H9 (cell line): ENCODE results near the gene WDR17. TPM values are rescaled to one million over a fixed set of nuclear protein-coding genes. Genes with fewer than 3 reads are reported as not detected.
"Not testable (repeated sequence)": the region's sequence is repeated elsewhere in the genome, so short reads cannot be mapped to it uniquely, and the experiment has no call there.

Experiments used
- DNase-seq: peaks from one replicate; pipeline ENCODE4 v3.0.0-alpha.2; 2017
- H2AFZ ChIP-seq: one replicate; pipeline ENCODE4 v1.6.1; 2013; ENCODE audit warnings: mild to moderate bottlenecking, low read length, control low read depth, moderate library complexity
- H2AK5ac ChIP-seq: 2 replicates; pipeline ENCODE4 v1.6.1; 2013; ENCODE audit warnings: low read length, control low read depth, mixed read lengths; ENCODE audit not compliant: insufficient read length
- H2BK120ac ChIP-seq: one replicate; pipeline ENCODE4 v1.6.1; 2013; ENCODE audit warnings: low read depth, mild to moderate bottlenecking, low read length, control low read depth, inconsistent platforms; ENCODE audit not compliant: poor library complexity, severe bottlenecking
- H2BK12ac ChIP-seq: 2 replicates; pipeline ENCODE4 v1.6.1; 2013; ENCODE audit warnings: low read length, control low read depth, mixed read lengths, low read depth; ENCODE audit not compliant: insufficient read length
- H2BK15ac ChIP-seq: 2 replicates; pipeline ENCODE4 v1.6.1; 2013; ENCODE audit warnings: low read depth, low read length, control low read depth
- H2BK20ac ChIP-seq: one replicate; pipeline ENCODE4 v1.6.1; 2013; ENCODE audit warnings: low read depth, mild to moderate bottlenecking, low read length, control low read depth, inconsistent platforms; ENCODE audit not compliant: poor library complexity, severe bottlenecking
- H2BK5ac ChIP-seq: 2 replicates; pipeline ENCODE4 v1.6.1; 2013; ENCODE audit warnings: low read length, control low read depth, mixed read lengths; ENCODE audit not compliant: insufficient read length
- H3K14ac ChIP-seq: 2 replicates; pipeline ENCODE4 v1.6.1; 2013; ENCODE audit warnings: low read length, control low read depth; ENCODE audit not compliant: insufficient read depth
- H3K18ac ChIP-seq: 2 replicates; pipeline ENCODE4 v1.6.1; 2013; ENCODE audit warnings: low read depth, mild to moderate bottlenecking, mixed read lengths, low read length, control low read depth; ENCODE audit not compliant: insufficient read length
- H3K23ac ChIP-seq: 2 replicates; pipeline ENCODE4 v1.6.1; 2013; ENCODE audit warnings: low read length, control low read depth, mixed read lengths, low read depth; ENCODE audit not compliant: insufficient read length
- H3K23me2 ChIP-seq: 2 replicates; pipeline ENCODE4 v1.6.1; 2013; ENCODE audit warnings: low read depth, mild to moderate bottlenecking, mixed read lengths, low read length, control low read depth; ENCODE audit not compliant: insufficient read length, poor library complexity, severe bottlenecking
- H3K27ac ChIP-seq: 2 replicates; pipeline ENCODE4 v1.5.1; 2013; ENCODE audit warnings: low read length, control low read depth, mixed read lengths, low read depth; ENCODE audit not compliant: insufficient read length
- H3K27me3 ChIP-seq: 2 replicates; pipeline ENCODE4 v1.6.1; 2013; ENCODE audit warnings: low read length, control low read depth, inconsistent platforms; ENCODE audit not compliant: insufficient read depth
- H3K4ac ChIP-seq: 2 replicates; pipeline ENCODE4 v1.6.1; 2013; ENCODE audit warnings: low read depth, mild to moderate bottlenecking, control low read depth, inconsistent platforms, low read length, moderate library complexity
- H3K4me1 ChIP-seq: 2 replicates; pipeline ENCODE4 v1.6.1; 2013; ENCODE audit warnings: low read length, control low read depth, inconsistent platforms; ENCODE audit not compliant: insufficient read depth
- H3K4me2 ChIP-seq: 2 replicates; pipeline ENCODE4 v1.6.1; 2013; ENCODE audit warnings: low read length, control low read depth, mixed read lengths; ENCODE audit not compliant: insufficient read length, insufficient read depth
- H3K56ac ChIP-seq: 2 replicates; pipeline ENCODE4 v1.6.1; 2013; ENCODE audit warnings: low read depth, mild to moderate bottlenecking, mixed read lengths, low read length, control low read depth; ENCODE audit not compliant: insufficient read length
- H3K79me1 ChIP-seq: 2 replicates; pipeline ENCODE4 v1.6.1; 2013; ENCODE audit warnings: low read depth, mild to moderate bottlenecking, moderate library complexity, low read length, control low read depth, inconsistent platforms; ENCODE audit not compliant: insufficient read depth, poor library complexity, severe bottlenecking
- H3K79me2 ChIP-seq: 2 replicates; pipeline ENCODE4 v1.6.1; 2013; ENCODE audit warnings: low read length, control low read depth, inconsistent platforms; ENCODE audit not compliant: insufficient read depth
- H3K9ac ChIP-seq: 2 replicates; pipeline ENCODE4 v1.6.1; 2013; ENCODE audit warnings: low read length, control low read depth, mixed read lengths; ENCODE audit not compliant: insufficient read length; ENCODE audit errors: extremely low read depth
- H3K9me3 ChIP-seq: one replicate; pipeline ENCODE4 v1.6.1; 2013; ENCODE audit warnings: low read depth, low read length, inconsistent platforms; ENCODE audit not compliant: control insufficient read depth
- H3T11ph ChIP-seq: one replicate; pipeline ENCODE4 v1.6.1; 2013; ENCODE audit warnings: mild to moderate bottlenecking, low read length, control low read depth, inconsistent platforms
- H4K20me1 ChIP-seq: one replicate; pipeline ENCODE4 v1.6.1; 2013; ENCODE audit not compliant: control insufficient read depth, insufficient read length, insufficient read depth
- H4K5ac ChIP-seq: 2 replicates; pipeline ENCODE4 v1.6.1; 2013; ENCODE audit warnings: low read depth, mild to moderate bottlenecking, mixed read lengths, low read length, control low read depth; ENCODE audit not compliant: insufficient read length
- H4K8ac ChIP-seq: replicated peaks from 2 replicates; pipeline ENCODE4 v1.6.1; 2013; ENCODE audit warnings: low read length, control low read depth, mixed read lengths, low read depth; ENCODE audit not compliant: insufficient read length
- H4K91ac ChIP-seq: 2 replicates; pipeline ENCODE4 v1.6.1; 2013; ENCODE audit warnings: low read depth, mild to moderate bottlenecking, moderate library complexity, mixed read lengths, low read length, control low read depth; ENCODE audit not compliant: insufficient read length
- H3K27ac Mint-ChIP-seq, 3 experiments: 2 replicates in 2 of 3; 3 replicates in 1 of 3; pipeline ENCODE4 v1.8.0; 2020 to 2021; ENCODE audit warnings: mixed read lengths in 3 of 3, mild to moderate bottlenecking in 1 of 3, moderate library complexity in 1 of 3
- H3K27me3 Mint-ChIP-seq: 2 replicates; pipeline ENCODE4 v1.8.0; 2021; ENCODE audit warnings: low read depth, mild to moderate bottlenecking, moderate library complexity, mixed read lengths
- H3K36me3 Mint-ChIP-seq, 3 experiments: 2 replicates in 2 of 3; 3 replicates in 1 of 3; pipeline ENCODE4 v1.8.0; 2020 to 2021; ENCODE audit warnings: low read depth in 3 of 3, mixed read lengths in 3 of 3; ENCODE audit not compliant: insufficient read depth in 1 of 3
- H3K4me1 Mint-ChIP-seq, 2 experiments: 2 replicates each; pipeline ENCODE4 v1.8.0; 2020; ENCODE audit warnings: mixed read lengths in 2 of 2
- H3K4me3 Mint-ChIP-seq, 2 experiments: 2 replicates in 1 of 2; 3 replicates in 1 of 2; pipeline ENCODE4 v1.8.0; 2020 to 2021; ENCODE audit warnings: mild to moderate bottlenecking in 2 of 2, mixed read lengths in 2 of 2, moderate library complexity in 1 of 2
- H3K9me3 Mint-ChIP-seq, 2 experiments: 2 replicates in 1 of 2; 3 replicates in 1 of 2; pipeline ENCODE4 v1.8.0; 2020; ENCODE audit warnings: mild to moderate bottlenecking in 2 of 2, mixed read lengths in 2 of 2, moderate library complexity in 1 of 2
- CTCF ChIP-seq: fragments of 200-600 bp; sonication (generic); conservative IDR thresholded peaks from 3 replicates; pipeline ENCODE4 v1.8.0; 2021; ENCODE audit warnings: antibody characterized with exemption, mild to moderate bottlenecking
- WGBS: extraction: QIAGEN DNeasy Blood & Tissue Kit; methylation state at CpG from one replicate; pipeline ENCODE4 v1.1.7; 2013; ENCODE audit warnings: missing lambda C conversion rate, low lambda C conversion rate, mixed read lengths; ENCODE audit not compliant: insufficient read length; ENCODE audit errors: extremely low coverage; 5-methylcytosine and 5-hydroxymethylcytosine counted together
- total RNA-seq: library from RNA; stranded (reverse); gene quantifications from 2 replicates; pipeline ENCODE4 v1.2.1, GENCODE V29; 2021

Gene WDR17
- total RNA-seq, 1 experiment from 2014 or later: 2.6 TPM

GRCh38 chr4:176210579-176211296 lies 145.1 kb downstream of the WDR17 start:
- Histone ChIP-seq H3K23ac (no peak overlapping the region), H3K23me2 (no peaks in the 10 kb centered on the region), H2BK120ac (no peak overlapping the region), H4K91ac (no peak overlapping the region), H3K18ac (no peak overlapping the region), H3K4me2 (no peak overlapping the region), H2AK5ac (no peak overlapping the region), H2AFZ (no peak overlapping the region), H3T11ph (no peak overlapping the region), H2BK12ac (no peak overlapping the region), H3K4ac (no peak overlapping the region), H2BK20ac (no peak overlapping the region), H3K14ac (no peak overlapping the region), H3K9ac (no peak overlapping the region), H3K4me1 (no peaks in the 10 kb centered on the region), H3K27me3 (no peaks in the 10 kb centered on the region), H2BK5ac (no peak overlapping the region), H4K20me1 (no peaks in the 10 kb centered on the region), H3K79me2 (no peaks in the 10 kb centered on the region), H3K56ac (no peak overlapping the region), H3K9me3 (no peaks in the 10 kb centered on the region), H3K79me1 (no peaks in the 10 kb centered on the region), H3K27ac (no peak overlapping the region), H4K8ac (no peak overlapping the region), H4K5ac (no peak overlapping the region), H2BK15ac (no peak overlapping the region)
- H3K9me3 Mint-ChIP-seq: peaks cover 0 to 7% of the 10 kb centered on the region in 2 experiments; a peak in 3 of 5 replicates
- WGBS: 100% methylated on average over 2 of the region's 7 CpGs
- no peak for TF ChIP-seq CTCF
- peaks cover 9 to 11% of the 10 kb centered on the region in 2 experiments for H3K4me1 Mint-ChIP-seq
- H3K27ac Mint-ChIP-seq: no peak overlapping the region
- H3K4me3 Mint-ChIP-seq: no peak overlapping the region
- peaks cover 0 to 5% (median 0%) of the 10 kb centered on the region in 3 experiments; a peak in 2 of 7 replicates for H3K36me3 Mint-ChIP-seq
- DNase-seq: no peak
- no peaks in the 10 kb centered on the region for H3K27me3 Mint-ChIP-seq

GRCh38 chr4:176212351-176212750 lies 146.7 kb downstream of the WDR17 start:
- H3K9me3 Mint-ChIP-seq, H2BK5ac ChIP-seq, H3K4me2 ChIP-seq, H3K79me2 ChIP-seq, H3K18ac ChIP-seq, H3K56ac ChIP-seq, H3K4me1 Mint-ChIP-seq, H3K23ac ChIP-seq, H4K20me1 ChIP-seq, H3K27me3 Mint-ChIP-seq, H4K91ac ChIP-seq, H3K4ac ChIP-seq, H3K27ac Mint-ChIP-seq, H3K23me2 ChIP-seq, H2BK15ac ChIP-seq, H3T11ph ChIP-seq, H3K36me3 Mint-ChIP-seq, H2BK120ac ChIP-seq, H3K9me3 ChIP-seq, H2AFZ ChIP-seq, H3K79me1 ChIP-seq, H3K9ac ChIP-seq, H3K27me3 ChIP-seq, H2AK5ac ChIP-seq, H3K4me1 ChIP-seq, H3K14ac ChIP-seq, DNase-seq, H2BK20ac ChIP-seq, H4K5ac ChIP-seq, H3K4me3 Mint-ChIP-seq, H2BK12ac ChIP-seq, H4K8ac ChIP-seq, H3K27ac ChIP-seq: not testable (repeated sequence)
- no CpG with 5 or more reads among the region's 3 CpGs for WGBS
